ENCODE results near the gene KCMF1. TPM values are rescaled to one million over a fixed set of nuclear protein-coding genes. Genes with fewer than 3 reads are reported as not detected.

Gene KCMF1
- total RNA-seq, 2 experiments from 2014 or later = 78.1 to 98.5 TPM

GRCh38 chr2:85057226-85057962 lies 86.4 kb downstream of the KCMF1 start:
- Mint-ChIP-seq H3K27ac (peak overlapping the region; percentile 10), H3K4me3 (no peak overlapping the region), H3K36me3 (ENCODE audit: low read depth) (peaks cover 18% of the 10 kb centered on the region), H3K27me3 (no peaks in the 10 kb centered on the region), H3K9me3 (ENCODE audit: low read depth) (no peaks in the 10 kb centered on the region), H3K4me1 (peaks cover 36% of the 10 kb centered on the region)
- ChIA-PET CTCF (interaction anchor here (0.6 to 1.9 kb wide), 5 partner anchors 9 to 243 kb away, joined by 3 to 8 read pairs (median 3); no protein-coding TSS in a partner anchor), POLR2A (interaction anchor here (0.6 to 0.7 kb wide), 2 partner anchors 12 to 230 kb away, joined by 3 read pairs; no protein-coding TSS in a partner anchor)
- ATAC-seq (peak; percentile 43), DNase-seq (peak; percentile 35)
- intact Hi-C loops (cut with DNase I, micrococcal nuclease) = no loop called here

GRCh38 chr2:85061896-85062295 lies 90.9 kb downstream of the KCMF1 start:
- H3K4me1 Mint-ChIP-seq = peaks cover 10% of the 10 kb centered on the region
- H3K9me3 Mint-ChIP-seq (ENCODE audit: low read depth) = no peaks in the 10 kb centered on the region
- intact Hi-C loops (cut with DNase I, micrococcal nuclease) = no loop called here
- no peak for DNase-seq
- ChIA-PET CTCF (interaction anchor here (1.1 to 1.8 kb wide), 5 partner anchors 11 to 238 kb away, joined by 3 to 10 read pairs (median 4); no protein-coding TSS in a partner anchor), POLR2A (no interaction called here)
- ATAC-seq = no peak
- H3K36me3 Mint-ChIP-seq (ENCODE audit: low read depth) = no peaks in the 10 kb centered on the region
- H3K27ac Mint-ChIP-seq = no peak overlapping the region
- peaks cover 6% of the 10 kb centered on the region for H3K27me3 Mint-ChIP-seq
- no peak overlapping the region for H3K4me3 Mint-ChIP-seq

GRCh38 chr2:85062565-85062964 lies 91.6 kb downstream of the KCMF1 start:
- POLR2A ChIA-PET = no interaction called here
- intact Hi-C loops (cut with DNase I, micrococcal nuclease) = no loop called here
- Mint-ChIP-seq H3K4me1 (peaks cover 8% of the 10 kb centered on the region), H3K9me3 (ENCODE audit: low read depth) (no peaks in the 10 kb centered on the region), H3K27me3 (peaks cover 8% of the 10 kb centered on the region), H3K4me3 (no peak overlapping the region), H3K36me3 (ENCODE audit: low read depth) (no peaks in the 10 kb centered on the region), H3K27ac (no peak overlapping the region)
- ATAC-seq (no peak), DNase-seq (no peak)
- CTCF ChIA-PET = interaction anchor here (0.8 to 1.8 kb wide), 6 partner anchors 10 to 238 kb away, joined by 3 to 10 read pairs (median 4); no protein-coding TSS in a partner anchor

DNA sequence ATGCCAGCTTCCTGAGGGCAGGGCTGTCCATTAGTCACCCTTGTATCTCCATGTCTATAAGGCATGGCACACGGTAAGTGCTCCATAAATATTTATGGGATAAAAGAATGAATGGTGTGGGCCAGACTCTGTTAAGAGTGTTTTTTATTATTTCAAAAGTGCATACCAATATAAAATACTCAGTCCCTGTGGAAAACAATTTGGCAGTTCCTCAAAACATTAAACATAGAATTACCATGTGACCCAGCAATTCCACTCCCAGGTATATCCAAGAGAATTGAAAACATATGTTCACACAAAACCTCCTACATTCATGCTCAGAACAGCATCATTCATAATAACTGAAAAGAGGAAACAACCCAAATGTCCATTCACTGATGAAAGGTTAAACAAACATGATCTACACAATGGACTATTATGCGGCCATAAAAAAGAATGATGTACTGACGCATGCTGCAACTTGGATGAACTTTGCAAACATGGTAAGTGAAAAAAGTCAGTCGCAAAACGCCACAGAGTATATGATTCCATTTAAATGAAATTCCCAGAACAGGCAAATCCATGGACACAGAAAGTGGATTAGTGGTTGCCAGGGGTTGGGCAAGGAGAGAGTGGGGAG lies 93.1 kb downstream of the KCMF1 start:
- peaks cover 9% of the 10 kb centered on the region for H3K27me3 Mint-ChIP-seq
- DNase-seq = no peak
- ATAC-seq = no peak
- peaks cover 6% of the 10 kb centered on the region for H3K4me1 Mint-ChIP-seq
- no peak overlapping the region for H3K27ac Mint-ChIP-seq
- no peak overlapping the region for H3K4me3 Mint-ChIP-seq
- intact Hi-C loops (cut with DNase I, micrococcal nuclease) = no loop called here
- ChIA-PET POLR2A (no interaction called here), CTCF (interaction anchor here (0.6 to 1.0 kb wide), 2 partner anchors 9 to 138 kb away, joined by 3 to 4 read pairs; no protein-coding TSS in a partner anchor)
- no peaks in the 10 kb centered on the region for H3K9me3 Mint-ChIP-seq (ENCODE audit: low read depth)
- H3K36me3 Mint-ChIP-seq (ENCODE audit: low read depth) = no peaks in the 10 kb centered on the region

- no peaks in the 10 kb centered on the region for H3K36me3 Mint-ChIP-seq (ENCODE audit: low read depth)
- intact Hi-C loops (cut with DNase I, micrococcal nuclease) = no loop called here
- no peak for DNase-seq
Observed at GRCh38 chr2:85064927-85065577, 94.1 kb downstream of the KCMF1 start.

DNA sequence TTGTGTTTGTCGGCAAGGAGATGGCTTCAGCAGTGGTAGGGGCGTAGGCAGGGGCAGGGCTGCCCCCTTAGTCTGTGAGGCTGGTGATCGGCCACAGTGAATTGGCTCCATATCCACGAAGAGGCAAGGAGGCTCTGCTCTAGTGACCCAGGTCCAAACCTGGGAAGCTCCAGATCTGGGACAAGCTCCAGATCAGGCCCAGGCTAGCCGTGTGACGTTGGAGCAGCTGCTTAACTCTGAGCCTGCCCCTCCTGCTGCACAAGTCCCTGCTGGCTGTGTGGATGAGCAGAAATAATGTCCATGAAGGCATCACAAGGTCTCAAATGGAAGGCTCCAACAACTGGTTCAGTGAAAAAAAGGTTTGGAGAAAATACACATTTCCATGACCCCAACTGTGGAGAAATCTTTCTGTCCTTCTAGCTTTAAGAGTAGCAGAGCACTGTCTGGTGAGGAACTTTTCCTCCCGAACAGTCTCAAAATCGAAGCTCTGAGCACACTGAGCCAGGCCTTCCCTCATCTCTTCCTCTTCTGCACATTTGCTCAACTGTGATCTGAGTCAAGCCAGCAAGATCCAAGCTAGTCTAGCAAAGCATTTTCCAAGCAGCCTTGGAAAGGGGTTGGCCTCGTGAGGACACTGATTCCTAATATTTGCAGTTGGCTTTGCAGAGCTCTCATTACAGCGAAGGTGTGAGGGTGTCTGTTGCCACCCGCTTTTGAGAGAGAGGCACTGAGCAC lies 95.2 kb downstream of the KCMF1 start:
- DNase-seq = no peak
- ChIA-PET CTCF (interaction anchor here (0.5 to 2.3 kb wide), 32 partner anchors 10 to 627 kb away, joined by 3 to 12 read pairs (median 4); no protein-coding TSS in a partner anchor), POLR2A (no interaction called here)
- Mint-ChIP-seq H3K27me3 (peaks cover 9% of the 10 kb centered on the region), H3K9me3 (ENCODE audit: low read depth) (no peaks in the 10 kb centered on the region), H3K4me1 (peaks cover 6% of the 10 kb centered on the region), H3K36me3 (ENCODE audit: low read depth) (no peaks in the 10 kb centered on the region), H3K27ac (no peak overlapping the region), H3K4me3 (no peak overlapping the region)
- no peak for ATAC-seq
- intact Hi-C loops (cut with DNase I, micrococcal nuclease) = loop anchor here in 1 of 2 experiments (1.0 to 2.0 kb wide), 2 partner anchors 219 to 234 kb away; no protein-coding TSS in a partner anchor

More at GRCh38 chr2:85064927-85065577, 94.1 kb downstream of the KCMF1 start:
- ChIA-PET CTCF (interaction anchor here (0.6 to 2.3 kb wide), 4 partner anchors 11 to 207 kb away, joined by 3 to 10 read pairs (median 3); no protein-coding TSS in a partner anchor), POLR2A (no interaction called here)
- Mint-ChIP-seq H3K9me3 (ENCODE audit: low read depth) (no peaks in the 10 kb centered on the region), H3K4me3 (no peak overlapping the region), H3K4me1 (peaks cover 6% of the 10 kb centered on the region), H3K27me3 (peaks cover 9% of the 10 kb centered on the region), H3K27ac (no peak overlapping the region)
- ATAC-seq = no peak

- CTCF ChIA-PET = interaction anchor here (0.6 to 2.3 kb wide), 30 partner anchors 8 to 244 kb away, joined by 3 to 12 read pairs (median 4); no protein-coding TSS in a partner anchor
- DNase-seq = peak; percentile 76
- Mint-ChIP-seq H3K9me3 (ENCODE audit: low read depth) (no peaks in the 10 kb centered on the region), H3K27ac (no peak overlapping the region), H3K27me3 (peaks cover 9% of the 10 kb centered on the region), H3K4me1 (peaks cover 6% of the 10 kb centered on the region), H3K36me3 (ENCODE audit: low read depth) (no peaks in the 10 kb centered on the region), H3K4me3 (no peak overlapping the region)
- ATAC-seq = peak; percentile 55
- intact Hi-C loops (cut with DNase I, micrococcal nuclease) = loop anchor here (1.0 to 2.0 kb wide), 3 partner anchors 218 to 233 kb away; no protein-coding TSS in a partner anchor
- POLR2A ChIA-PET = no interaction called here
Observed at GRCh38 chr2:85066874-85067351, 96.0 kb downstream of the KCMF1 start.

GRCh38 chr2:85071096-85071495 lies 100.1 kb downstream of the KCMF1 start:
- Mint-ChIP-seq H3K4me1 (peaks cover 6% of the 10 kb centered on the region), H3K36me3 (ENCODE audit: low read depth) (no peaks in the 10 kb centered on the region), H3K27me3 (peaks cover 13% of the 10 kb centered on the region), H3K27ac (no peak overlapping the region), H3K9me3 (ENCODE audit: low read depth) (no peaks in the 10 kb centered on the region), H3K4me3 (no peak overlapping the region)
- ATAC-seq = no peak
- no peak for DNase-seq
- ChIA-PET POLR2A (no interaction called here), CTCF (no interaction called here)
- intact Hi-C loops (cut with DNase I, micrococcal nuclease) = no loop called here

- peaks cover 11% of the 10 kb centered on the region for H3K27me3 Mint-ChIP-seq
- ATAC-seq (no peak), DNase-seq (no peak)
- no peaks in the 10 kb centered on the region for H3K36me3 Mint-ChIP-seq (ENCODE audit: low read depth)
- H3K27ac Mint-ChIP-seq = no peak overlapping the region
- CTCF ChIA-PET = interaction anchor here (0.9 to 1.4 kb wide), 2 partner anchors 11 to 102 kb away, joined by 3 to 4 read pairs; no protein-coding TSS in a partner anchor
- intact Hi-C loops (cut with DNase I, micrococcal nuclease) = no loop called here
- H3K4me3 Mint-ChIP-seq = no peak overlapping the region
- H3K9me3 Mint-ChIP-seq (ENCODE audit: low read depth) = no peaks in the 10 kb centered on the region
- POLR2A ChIA-PET = no interaction called here
- H3K4me1 Mint-ChIP-seq = no peaks in the 10 kb centered on the region
Observed at GRCh38 chr2:85073033-85073432, 102.1 kb downstream of the KCMF1 start.

DNA sequence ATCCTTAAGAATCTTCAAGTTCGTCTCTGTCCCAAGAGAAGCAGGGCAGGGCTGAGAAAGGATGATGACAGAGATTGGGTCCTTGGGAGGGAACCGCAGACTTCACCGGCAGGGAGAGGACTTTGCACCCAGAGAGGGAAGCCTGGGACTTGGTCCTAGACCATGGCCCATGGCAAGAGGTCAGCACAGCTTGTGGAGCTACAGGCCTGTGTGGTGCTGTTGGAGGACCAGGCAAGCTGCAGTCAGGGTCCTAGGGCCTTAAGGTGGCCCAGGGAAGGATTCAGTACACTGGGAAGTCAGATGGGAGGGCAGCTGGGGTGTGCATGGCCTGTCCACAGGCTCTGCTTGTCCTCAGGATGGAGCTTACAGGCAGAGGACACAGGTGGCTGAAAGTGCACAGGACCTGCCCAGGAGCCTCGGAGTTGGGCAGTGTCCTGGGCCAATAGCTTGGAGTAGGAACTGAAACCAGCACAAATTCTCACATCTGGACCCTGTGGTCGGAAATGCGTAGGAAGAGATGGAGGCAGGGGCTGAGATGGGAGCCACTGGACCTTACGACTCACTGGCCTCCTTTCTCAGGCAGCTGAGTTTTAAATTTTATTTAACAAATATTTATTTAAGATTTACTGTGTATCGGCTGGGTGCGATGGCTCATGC lies 105.8 kb downstream of the KCMF1 start:
- Mint-ChIP-seq H3K4me3 (no peak overlapping the region), H3K36me3 (ENCODE audit: low read depth) (no peaks in the 10 kb centered on the region), H3K27ac (no peak overlapping the region), H3K27me3 (peaks cover 11% of the 10 kb centered on the region), H3K4me1 (no peaks in the 10 kb centered on the region), H3K9me3 (ENCODE audit: low read depth) (peaks cover 2% of the 10 kb centered on the region)
- ATAC-seq (no peak), DNase-seq (no peak)
- intact Hi-C loops (cut with DNase I, micrococcal nuclease) = no loop called here
- CTCF ChIA-PET = no interaction called here
- POLR2A ChIA-PET = no interaction called here

Measured in activated CD4-positive, alpha-beta T cell treated with anti-CD3 and anti-CD28 coated beads for 36 hours (primary cell).